Kidney epithelial cell (primary cell): ENCODE measurements around the gene MED13L. TPM values are rescaled to one million over a fixed set of nuclear protein-coding genes. Genes with fewer than 3 reads are reported as not detected.

Source experiments
- DNase-seq: peaks from one replicate; pipeline ENCODE4 v3.0.0-alpha.2; 2010; ENCODE audit warnings: low read depth
- H3K27me3 ChIP-seq: 2 replicates; pipeline ENCODE4 v1.6.0; 2011; ENCODE audit warnings: low read length; ENCODE audit not compliant: control insufficient read depth, insufficient read depth
- H3K36me3 ChIP-seq: 2 replicates; pipeline ENCODE4 v1.5.1; 2011; ENCODE audit warnings: low read length; ENCODE audit not compliant: control insufficient read depth, insufficient read depth
- H3K4me3 ChIP-seq: 2 replicates; pipeline ENCODE4 v1.5.1; 2011; ENCODE audit warnings: low read depth, mild to moderate bottlenecking, control low read depth, low read length
- total RNA-seq: library from RNA; depleted of rRNA; stranded (reverse); fragments of >200 nt; gene quantifications from 2 replicates; pipeline ENCODE4 v1.2.3, GENCODE V29; 2015
- TF ChIP-seq, protein P1 (sequence below): IDR thresholded peaks from 2 replicates; pipeline ENCODE4 v1.5.1; 2011; ENCODE audit warnings: mild to moderate bottlenecking, moderate library complexity, low read length, control low read depth, inconsistent platforms; ENCODE audit not compliant: insufficient read depth, poor library complexity, severe bottlenecking

The MED13L gene
- total RNA-seq, 1 donor from 2014 or later, result 45.9 TPM

DNA sequence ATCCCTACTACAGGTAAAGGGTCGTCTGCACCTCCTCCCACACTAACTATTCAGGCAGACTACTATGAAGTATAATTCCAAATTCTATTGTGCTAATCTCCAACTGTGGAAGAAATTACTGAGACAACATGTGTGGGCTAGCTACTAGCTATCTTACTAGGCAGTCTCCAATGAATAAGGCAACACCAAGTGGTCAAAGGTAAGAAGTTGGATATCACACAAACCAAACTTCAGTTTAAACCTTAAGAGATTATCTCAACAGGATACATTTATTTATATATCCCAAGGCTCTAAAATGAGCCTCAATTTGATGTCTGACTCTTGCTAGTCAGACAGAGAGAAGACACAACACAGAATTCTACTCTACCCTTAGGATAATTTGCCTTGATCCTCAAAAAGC, 14.1 kb downstream of the MED13L start:
- no peaks in the 10 kb centered on the region for H3K36me3 ChIP-seq
- H3K4me3 ChIP-seq, result no peak overlapping the region
- H3K27me3 ChIP-seq, result no peaks in the 10 kb centered on the region
- no peak for DNase-seq
- TF ChIP-seq, protein P1, sequence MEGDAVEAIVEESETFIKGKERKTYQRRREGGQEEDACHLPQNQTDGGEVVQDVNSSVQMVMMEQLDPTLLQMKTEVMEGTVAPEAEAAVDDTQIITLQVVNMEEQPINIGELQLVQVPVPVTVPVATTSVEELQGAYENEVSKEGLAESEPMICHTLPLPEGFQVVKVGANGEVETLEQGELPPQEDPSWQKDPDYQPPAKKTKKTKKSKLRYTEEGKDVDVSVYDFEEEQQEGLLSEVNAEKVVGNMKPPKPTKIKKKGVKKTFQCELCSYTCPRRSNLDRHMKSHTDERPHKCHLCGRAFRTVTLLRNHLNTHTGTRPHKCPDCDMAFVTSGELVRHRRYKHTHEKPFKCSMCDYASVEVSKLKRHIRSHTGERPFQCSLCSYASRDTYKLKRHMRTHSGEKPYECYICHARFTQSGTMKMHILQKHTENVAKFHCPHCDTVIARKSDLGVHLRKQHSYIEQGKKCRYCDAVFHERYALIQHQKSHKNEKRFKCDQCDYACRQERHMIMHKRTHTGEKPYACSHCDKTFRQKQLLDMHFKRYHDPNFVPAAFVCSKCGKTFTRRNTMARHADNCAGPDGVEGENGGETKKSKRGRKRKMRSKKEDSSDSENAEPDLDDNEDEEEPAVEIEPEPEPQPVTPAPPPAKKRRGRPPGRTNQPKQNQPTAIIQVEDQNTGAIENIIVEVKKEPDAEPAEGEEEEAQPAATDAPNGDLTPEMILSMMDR, result no peak

GRCh38 chr12:116262741-116263140, 14.8 kb downstream of the MED13L start:
- H3K4me3 ChIP-seq, result no peak overlapping the region
- H3K36me3 ChIP-seq, result no peaks in the 10 kb centered on the region
- TF ChIP-seq, protein P1, result no peak
- H3K27me3 ChIP-seq, result no peaks in the 10 kb centered on the region
- no peak for DNase-seq

DNA sequence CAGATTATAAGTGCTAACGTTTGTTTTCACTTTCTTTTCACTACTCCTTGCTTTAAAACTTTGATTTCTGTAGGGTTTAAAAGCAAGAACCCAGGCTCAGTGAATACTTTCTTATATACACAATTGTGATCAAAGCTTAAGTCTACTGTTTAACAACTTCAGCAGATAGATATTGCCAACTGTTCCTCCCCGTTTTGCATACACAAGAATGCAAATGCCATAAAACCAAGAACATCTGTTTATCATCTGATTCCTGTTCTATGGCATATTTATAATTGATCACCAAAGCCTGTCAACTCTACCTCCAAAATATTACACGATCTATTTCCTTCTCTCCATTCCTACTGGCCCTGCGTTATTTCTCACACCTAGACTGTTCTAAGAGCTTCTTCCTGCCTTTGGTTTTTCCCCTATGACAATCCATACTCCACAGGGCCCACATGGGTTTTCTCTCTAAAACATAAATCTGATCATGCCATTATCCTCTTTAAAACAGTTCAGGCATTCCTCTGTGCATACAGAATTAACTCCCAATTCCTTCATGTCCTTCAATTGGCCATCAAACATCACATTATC, 15.9 kb downstream of the MED13L start:
- DNase-seq, result no peak
- TF ChIP-seq, protein P1, result no peak
- Histone ChIP-seq H3K36me3 (no peaks in the 10 kb centered on the region), H3K4me3 (no peak overlapping the region), H3K27me3 (no peaks in the 10 kb centered on the region)

DNA sequence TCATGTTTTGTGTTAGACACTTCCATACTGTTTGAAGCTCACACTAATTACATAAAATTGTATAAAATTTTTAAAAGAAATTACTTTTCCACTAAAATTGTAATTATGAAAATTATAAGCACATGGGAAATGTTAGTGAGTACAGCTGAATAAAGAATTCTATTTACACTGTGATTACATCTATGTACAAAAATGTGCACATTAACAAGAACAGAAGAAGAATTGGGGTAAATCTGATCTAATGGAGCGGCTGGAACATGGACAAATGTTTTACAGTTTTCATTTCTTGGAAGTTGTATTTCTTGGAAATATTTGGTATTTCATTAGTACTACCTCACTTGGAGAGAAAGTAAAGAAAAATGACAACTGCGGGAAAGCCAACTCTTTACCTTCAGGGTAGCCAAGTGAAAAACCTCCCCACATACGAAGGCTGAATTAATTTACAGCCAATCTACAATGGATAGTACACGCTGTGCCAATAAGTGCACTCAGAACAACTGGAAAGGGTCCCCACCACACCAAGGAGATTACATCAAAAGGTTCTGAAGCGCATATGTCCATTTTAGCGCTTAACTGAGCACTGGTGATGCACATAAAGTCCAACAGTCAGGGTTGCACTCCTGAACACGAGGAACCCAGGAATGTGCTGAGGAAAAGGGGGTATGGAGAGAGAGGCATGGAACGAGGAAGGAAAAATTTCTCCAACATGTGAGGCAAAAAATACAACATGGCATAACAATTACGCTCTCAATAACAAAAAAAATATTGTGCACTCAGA, 17.5 kb downstream of the MED13L start:
- H3K4me3 ChIP-seq, result no peak overlapping the region
- no peak for DNase-seq
- H3K27me3 ChIP-seq, result no peaks in the 10 kb centered on the region
- no peaks in the 10 kb centered on the region for H3K36me3 ChIP-seq
- TF ChIP-seq, protein P1, result no peak

DNA sequence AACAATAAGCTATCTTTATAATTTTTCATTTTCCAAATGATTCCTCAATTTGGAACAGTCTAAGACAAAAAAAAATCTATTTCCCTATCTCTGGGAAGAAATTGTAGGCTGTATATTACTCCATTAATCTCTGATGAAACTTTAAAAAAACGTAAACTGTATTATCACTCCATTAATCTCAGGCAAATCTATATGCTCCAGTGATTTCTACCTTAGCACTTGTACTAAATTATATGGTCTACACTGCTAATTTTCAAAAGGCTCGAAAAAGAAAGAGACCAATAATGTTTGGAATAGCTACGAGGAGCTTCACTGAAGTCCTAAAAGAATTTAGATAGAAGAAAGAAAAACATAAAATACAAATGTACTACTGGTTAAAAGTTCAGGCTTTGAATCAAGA, 19.7 kb downstream of the MED13L start:
- no peaks in the 10 kb centered on the region for H3K27me3 ChIP-seq
- DNase-seq, result no peak
- H3K4me3 ChIP-seq, result no peak overlapping the region
- no peaks in the 10 kb centered on the region for H3K36me3 ChIP-seq
- TF ChIP-seq, protein P1, result no peak

GRCh38 chr12:116257215-116257614, 20.3 kb downstream of the MED13L start:
- DNase-seq, result no peak
- Histone ChIP-seq H3K4me3 (no peak overlapping the region), H3K36me3 (no peaks in the 10 kb centered on the region), H3K27me3 (no peaks in the 10 kb centered on the region)
- TF ChIP-seq, protein P1, result no peak
